Stimulated activated CD8-positive, alpha-beta memory T cell treated with anti-CD3 and anti-CD28 coated beads, Interleukin-7, amount 100 ng/mL, for 24 hours (primary cell): Measurements from ENCODE around the gene CCDC141.
"Not testable (repeated sequence)": the region's sequence is repeated elsewhere in the genome, so short reads cannot be mapped to it uniquely, and the experiment has no call there.

Experiments used
- DNase-seq: peaks from one replicate; pipeline ENCODE4 v3.0.0-alpha.2; 2020; ENCODE audit warnings: low read depth

CCDC141 gene

GRCh38 chr2:179044500-179044899, 5.4 kb downstream of the CCDC141 start:
- no peak for DNase-seq

GRCh38 chr2:179037807-179038206, 12.1 kb downstream of the CCDC141 start:
- DNase-seq, result no peak

GRCh38 chr2:179036353-179036905, 13.5 kb downstream of the CCDC141 start:
- DNase-seq, result no peak

GRCh38 chr2:179031731-179032408, 18.1 kb downstream of the CCDC141 start:
- DNase-seq, result no peak

- DNase-seq, result no peak
These were observed 25.5 kb downstream of the CCDC141 start for GRCh38 chr2:179024445-179024844.

GRCh38 chr2:179022685-179023084, 27.3 kb downstream of the CCDC141 start:
- DNase-seq, result no peak

- DNase-seq, result no peak
These were observed 28.7 kb downstream of the CCDC141 start for GRCh38 chr2:179021258-179021657.

- no peak for DNase-seq
These were observed 29.7 kb downstream of the CCDC141 start for GRCh38 chr2:179020156-179020750.

GRCh38 chr2:179019260-179019659, 30.7 kb downstream of the CCDC141 start:
- DNase-seq, result no peak

GRCh38 chr2:179017773-179018357, 32.1 kb downstream of the CCDC141 start:
- no peak for DNase-seq

GRCh38 chr2:179014189-179014588, 35.7 kb downstream of the CCDC141 start:
- not testable (repeated sequence) for DNase-seq

- DNase-seq, result no peak
These were observed 44.0 kb downstream of the CCDC141 start for GRCh38 chr2:179005976-179006375.

GRCh38 chr2:178999476-178999875, 50.5 kb downstream of the CCDC141 start:
- no peak for DNase-seq

GRCh38 chr2:178998539-178998938, 51.4 kb downstream of the CCDC141 start:
- DNase-seq, result no peak

GRCh38 chr2:178997477-178997876, 52.5 kb downstream of the CCDC141 start:
- DNase-seq, result no peak

- no peak for DNase-seq
These were observed 52.9 kb downstream of the CCDC141 start for GRCh38 chr2:178997067-178997466.

GRCh38 chr2:178994264-178994663, 55.7 kb downstream of the CCDC141 start:
- DNase-seq, result no peak

- DNase-seq, result no peak
These were observed 56.1 kb downstream of the CCDC141 start for GRCh38 chr2:178993788-178994187.

- DNase-seq, result not testable (repeated sequence)
These were observed 57.2 kb downstream of the CCDC141 start for GRCh38 chr2:178992719-178993118.

GRCh38 chr2:178990533-178991241, 59.2 kb downstream of the CCDC141 start:
- no peak for DNase-seq

GRCh38 chr2:178989424-178989823, 60.5 kb downstream of the CCDC141 start:
- not testable (repeated sequence) for DNase-seq

GRCh38 chr2:178982652-178983051, 67.3 kb downstream of the CCDC141 start:
- not testable (repeated sequence) for DNase-seq

- DNase-seq, result no peak
These were observed 69.1 kb downstream of the CCDC141 start for GRCh38 chr2:178980815-178981214.
